Adrenal gland (tissue), 12 donors: Measurements from ENCODE around the gene HVCN1. TPM values are rescaled to one million over a fixed set of nuclear protein-coding genes. Genes with fewer than 3 reads are reported as not detected.

ENCODE experiments used
- DNase-seq, 7 donors: peaks; one replicate each; pipeline ENCODE4 v3.0.0-alpha.2; 2019 to 2020
- H3K27ac ChIP-seq, 5 donors: fragments of 200-600 bp; sonication (generic) in 4 of 5; 1 replicate in 3 of 5; 2 replicates in 2 of 5; pipeline versions ENCODE4 v1.5.1 to v1.8.0; 2016 to 2020; ENCODE audit warnings: mild to moderate bottlenecking in 1 of 5
- H3K27me3 ChIP-seq: fragments of 200-600 bp; 2 replicates; pipeline ENCODE4 v1.8.0; 2021
- H3K36me3 ChIP-seq, 2 donors: fragments of 200-600 bp; replicated peaks in 1 of 2; 1 replicate in 1 of 2; 2 replicates in 1 of 2; pipeline versions ENCODE4 v1.5.1 to v1.8.0; 2018 to 2022
- H3K4me1 ChIP-seq, 2 donors: fragments of 200-600 bp; replicated peaks in 1 of 2; 1 replicate in 1 of 2; 2 replicates in 1 of 2; pipeline versions ENCODE4 v1.5.1 to v1.8.0; 2018 to 2021
- H3K4me3 ChIP-seq, 4 donors: fragments of 200-600 bp; sonication (generic) in 3 of 4; one replicate each; pipeline ENCODE4 v1.5.1; 2016 to 2018
- H3K9me3 ChIP-seq, 3 donors: fragments of 200-600 bp; sonication (generic) in 1 of 3; replicated peaks in 1 of 3; 1 replicate in 2 of 3; 2 replicates in 1 of 3; pipeline versions ENCODE4 v1.5.1 to v1.8.0; 2016 to 2021
- CTCF ChIP-seq, 6 experiments: fragments of 450-650 bp in 4 of 6; fragments of 200-600 bp in 2 of 6; sonication (generic) in 1 of 6; IDR thresholded peaks; 1 replicate in 5 of 6; 2 replicates in 1 of 6; pipeline versions ENCODE4 v1.5.1 to v1.8.0; 2016 to 2021; ENCODE audit warnings: antibody characterized with exemption in 6 of 6, mild to moderate bottlenecking in 2 of 6, moderate library complexity in 1 of 6
- POLR2A ChIP-seq, 2 donors: fragments of 450-650 bp; IDR thresholded peaks; one replicate each; pipeline ENCODE4 v1.6.1; 2017; ENCODE audit warnings: antibody characterized with exemption in 2 of 2, mild to moderate bottlenecking in 2 of 2, moderate library complexity in 1 of 2
- WGBS, 4 donors: extraction: QIAGEN DNeasy Blood & Tissue Kit in 2 of 4; methylation state at CpG; one replicate each; pipeline versions ENCODE4 v1.1.5 to v1.1.7; 2013 to 2017; 5-methylcytosine and 5-hydroxymethylcytosine counted together
- intact Hi-C, 2 donors: fragments of 100-400 bp; cut with DNase I; formaldehyde crosslinking; loops; one replicate each; pipeline versions ENCODE4 v1.14.1 to v1.15.0; 2022 to 2023
- polyA plus RNA-seq, 3 donors: library from polyadenylated mRNA; stranded (reverse); fragments of 200-250 nt in 2 of 3; fragments of 350-450 nt in 1 of 3; fragmentation: Illumina TruSeq in 1 of 3; extraction: RNeasy Lipid Tissue Mini Kit (QIAGEN cat#74804) in 1 of 3; gene quantifications; one replicate each; pipeline ENCODE4 v1.2.3, GENCODE V29; 2013 to 2014
- total RNA-seq, 9 donors: library from RNA; depleted of rRNA in 4 of 9; stranded (reverse); fragments of >200 nt in 4 of 9; fragments of 120-200 nt in 1 of 9; fragmentation: NEBNext Ultra II Directional in 1 of 9; extraction: Animal tissue kit (Norgen Biotek cat#: 25700) in 1 of 9; gene quantifications; one replicate each; pipeline versions ENCODE4 v1.1.0 to v1.2.4, GENCODE V29; 2013 to 2023
- donor health status: healthy with polysubstance abuse.
- donor health status: Bipolar disorder and iron deficiency.
- donor health status: DM: yes; HTN: yes; CAD: no.
- donor health status: DM: no; HTN: no; CAD: no.
- donor health status: DM: no; HTN: no; CAD: no.
- donor health status: DM: yes; HTN: yes; CAD: no.

HVCN1 gene
- total and polyA plus RNA-seq, 12 donors: 5.7 to 71.0 (median 12.7) TPM

- peaks cover 0 to 19% of the 10 kb centered on the region in 2 donors for H3K36me3 ChIP-seq
- no peaks in the 10 kb centered on the region for H3K9me3 ChIP-seq
- H3K27ac ChIP-seq: no peak overlapping the region
- no peaks in the 10 kb centered on the region for H3K27me3 ChIP-seq
- H3K4me1 ChIP-seq: no peaks in the 10 kb centered on the region
- H3K4me3 ChIP-seq: no peak overlapping the region
- TF ChIP-seq CTCF (IDR thresholded peaks at IDR 0.05) (no peak), POLR2A (IDR thresholded peaks at IDR 0.05) (no peak)
- intact Hi-C loops: no loop called here
- 82 to 84% (median 83%) methylated on average over 8 of the region's 8 CpGs for WGBS, 4 donors
- no peak for DNase-seq
These were observed 61.3 kb downstream of the HVCN1 start for GRCh38 chr12:110627500-110628195.

- no peaks in the 10 kb centered on the region for H3K4me1 ChIP-seq
- no peaks in the 10 kb centered on the region for H3K9me3 ChIP-seq
- TF ChIP-seq CTCF (IDR thresholded peaks at IDR 0.05): no peak
- no peaks in the 10 kb centered on the region for H3K27me3 ChIP-seq
- 88 to 100% (median 92%) methylated on average over 3 of the region's 3 CpGs for WGBS, 4 donors
- intact Hi-C loops: no loop called here
- H3K36me3 ChIP-seq: peaks cover 0 to 4% of the 10 kb centered on the region in 2 donors
- no peak overlapping the region for H3K27ac ChIP-seq
- no peak for DNase-seq
- no peak overlapping the region for H3K4me3 ChIP-seq
These were observed 66.3 kb downstream of the HVCN1 start for GRCh38 chr12:110622582-110622981.

- no peak for TF ChIP-seq POLR2A (IDR thresholded peaks at IDR 0.05)
- no peak for TF ChIP-seq CTCF (IDR thresholded peaks at IDR 0.05)
- intact Hi-C loops: loop anchor here in 1 of 2 donors (10.0 kb wide), 2 partner anchors 205 to 265 kb away; no protein-coding TSS in a partner anchor
- 85 to 90% (median 87%) methylated on average over 4 of the region's 4 CpGs for WGBS, 4 donors
- peaks cover 4 to 6% of the 10 kb centered on the region in 2 donors for H3K4me1 ChIP-seq
- H3K36me3 ChIP-seq: no peaks in the 10 kb centered on the region
- no peaks in the 10 kb centered on the region for H3K9me3 ChIP-seq
- H3K4me3 ChIP-seq: no peak overlapping the region
- peak in 1 of 7 donors; percentile 20 for DNase-seq
- H3K27me3 ChIP-seq: no peaks in the 10 kb centered on the region
- no peak overlapping the region for H3K27ac ChIP-seq
These were observed 69.4 kb downstream of the HVCN1 start for GRCh38 chr12:110619534-110619953.

- Histone ChIP-seq H3K36me3 (no peaks in the 10 kb centered on the region), H3K27ac (no peak overlapping the region), H3K9me3 (no peaks in the 10 kb centered on the region), H3K4me3 (no peak overlapping the region), H3K4me1 (peaks cover 9% of the 10 kb centered on the region in 2 donors), H3K27me3 (no peaks in the 10 kb centered on the region)
- intact Hi-C loops: loop anchor here in 1 of 2 donors (10.0 kb wide), 2 partner anchors 208 to 268 kb away; no protein-coding TSS in a partner anchor
- WGBS, 4 donors: 94 to 99% (median 95%) methylated on average over 5 of the region's 5 CpGs
- peak in 1 of 7 donors; percentile 30 for DNase-seq
- TF ChIP-seq CTCF (IDR thresholded peaks at IDR 0.05) (no peak), POLR2A (IDR thresholded peaks at IDR 0.05) (no peak)
These were observed 72.3 kb downstream of the HVCN1 start for GRCh38 chr12:110616471-110617115.
